ENCODE results near the gene REEP3.

Gene REEP3

DNA sequence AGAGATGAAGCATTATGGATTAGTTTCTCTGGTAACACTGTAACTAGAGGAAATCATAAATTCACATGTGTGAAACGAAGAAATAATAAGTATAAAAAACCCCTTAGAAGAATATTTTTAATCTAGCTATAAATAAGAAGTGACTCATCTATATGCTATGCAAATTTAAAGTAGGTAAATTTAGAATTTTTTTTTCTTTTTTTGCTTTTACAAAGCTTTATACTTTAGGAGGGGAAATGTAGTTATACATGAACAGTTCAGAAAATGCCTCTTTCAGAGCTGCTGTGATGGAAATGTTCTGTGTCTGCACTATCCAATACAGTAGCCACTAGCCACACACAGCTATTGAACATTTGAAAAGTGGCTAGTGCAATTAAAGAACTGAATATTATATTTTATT is 87.3 kb downstream of the REEP3 start:
- H3K9me3 ChIP-seq (ENCODE audit: control insufficient read depth, insufficient read depth, low read depth, low read length) = no peaks in the 10 kb centered on the region
- H3K27ac ChIP-seq (ENCODE audit: extremely low read depth, low read depth, low read length) = no peak overlapping the region
- no peaks in the 10 kb centered on the region for H3K36me3 ChIP-seq (ENCODE audit: control insufficient read depth in 2 of 2, insufficient read depth in 1 of 2, low read length in 2 of 2)
- ChIA-PET CTCF (interaction anchor here (1.5 kb wide), 1 partner anchor 112 kb away, joined by 3 read pairs; no protein-coding TSS in a partner anchor), POLR2A (no interaction called here)
- TF ChIP-seq ZIC2 (tag by site-specific recombination; IDR thresholded peaks at IDR 0.05) = no peak
- TF ChIP-seq EGR2 (tag by site-specific recombination; IDR thresholded peaks at IDR 0.05; ENCODE audit: low read depth) = no peak
- no peak for TF ChIP-seq ZNF785 (tag by site-specific recombination; IDR thresholded peaks at IDR 0.05)
- no peak for TF ChIP-seq MYNN (tag by site-specific recombination; IDR thresholded peaks at IDR 0.05; ENCODE audit: borderline replicate concordance)
- TF ChIP-seq ZXDB (tag by site-specific recombination; IDR thresholded peaks at IDR 0.05) = no peak
- no peak for TF ChIP-seq KLF7 (tag by site-specific recombination; IDR thresholded peaks at IDR 0.05; ENCODE audit: borderline replicate concordance)
- TF ChIP-seq ZNF558 (tag by site-specific recombination; IDR thresholded peaks at IDR 0.05) = no peak
- no peak for TF ChIP-seq ZBTB6 (tag by site-specific recombination; IDR thresholded peaks at IDR 0.05)
- no peak for TF ChIP-seq ZNF610 (tag by site-specific recombination; IDR thresholded peaks at IDR 0.05; ENCODE audit: borderline replicate concordance)
- no peak for TF ChIP-seq ZNF23 (tag by site-specific recombination; IDR thresholded peaks at IDR 0.05; ENCODE audit: borderline replicate concordance)
- TF ChIP-seq HOXA7 (CRISPR knock-in tag; IDR thresholded peaks at IDR 0.05; ENCODE audit: borderline replicate concordance) = no peak
- TF ChIP-seq ZNF623 (tag by site-specific recombination; IDR thresholded peaks at IDR 0.05) = no peak
- TF ChIP-seq, protein P1, sequence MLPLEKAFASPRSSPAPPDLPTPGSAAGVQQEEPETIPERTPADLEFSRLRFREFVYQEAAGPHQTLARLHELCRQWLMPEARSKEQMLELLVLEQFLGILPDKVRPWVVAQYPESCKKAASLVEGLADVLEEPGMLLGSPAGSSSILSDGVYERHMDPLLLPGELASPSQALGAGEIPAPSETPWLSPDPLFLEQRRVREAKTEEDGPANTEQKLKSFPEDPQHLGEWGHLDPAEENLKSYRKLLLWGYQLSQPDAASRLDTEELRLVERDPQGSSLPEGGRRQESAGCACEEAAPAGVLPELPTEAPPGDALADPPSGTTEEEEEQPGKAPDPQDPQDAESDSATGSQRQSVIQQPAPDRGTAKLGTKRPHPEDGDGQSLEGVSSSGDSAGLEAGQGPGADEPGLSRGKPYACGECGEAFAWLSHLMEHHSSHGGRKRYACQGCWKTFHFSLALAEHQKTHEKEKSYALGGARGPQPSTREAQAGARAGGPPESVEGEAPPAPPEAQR (tag by site-specific recombination; IDR thresholded peaks at IDR 0.05) = no peak
- TF ChIP-seq, protein P2, sequence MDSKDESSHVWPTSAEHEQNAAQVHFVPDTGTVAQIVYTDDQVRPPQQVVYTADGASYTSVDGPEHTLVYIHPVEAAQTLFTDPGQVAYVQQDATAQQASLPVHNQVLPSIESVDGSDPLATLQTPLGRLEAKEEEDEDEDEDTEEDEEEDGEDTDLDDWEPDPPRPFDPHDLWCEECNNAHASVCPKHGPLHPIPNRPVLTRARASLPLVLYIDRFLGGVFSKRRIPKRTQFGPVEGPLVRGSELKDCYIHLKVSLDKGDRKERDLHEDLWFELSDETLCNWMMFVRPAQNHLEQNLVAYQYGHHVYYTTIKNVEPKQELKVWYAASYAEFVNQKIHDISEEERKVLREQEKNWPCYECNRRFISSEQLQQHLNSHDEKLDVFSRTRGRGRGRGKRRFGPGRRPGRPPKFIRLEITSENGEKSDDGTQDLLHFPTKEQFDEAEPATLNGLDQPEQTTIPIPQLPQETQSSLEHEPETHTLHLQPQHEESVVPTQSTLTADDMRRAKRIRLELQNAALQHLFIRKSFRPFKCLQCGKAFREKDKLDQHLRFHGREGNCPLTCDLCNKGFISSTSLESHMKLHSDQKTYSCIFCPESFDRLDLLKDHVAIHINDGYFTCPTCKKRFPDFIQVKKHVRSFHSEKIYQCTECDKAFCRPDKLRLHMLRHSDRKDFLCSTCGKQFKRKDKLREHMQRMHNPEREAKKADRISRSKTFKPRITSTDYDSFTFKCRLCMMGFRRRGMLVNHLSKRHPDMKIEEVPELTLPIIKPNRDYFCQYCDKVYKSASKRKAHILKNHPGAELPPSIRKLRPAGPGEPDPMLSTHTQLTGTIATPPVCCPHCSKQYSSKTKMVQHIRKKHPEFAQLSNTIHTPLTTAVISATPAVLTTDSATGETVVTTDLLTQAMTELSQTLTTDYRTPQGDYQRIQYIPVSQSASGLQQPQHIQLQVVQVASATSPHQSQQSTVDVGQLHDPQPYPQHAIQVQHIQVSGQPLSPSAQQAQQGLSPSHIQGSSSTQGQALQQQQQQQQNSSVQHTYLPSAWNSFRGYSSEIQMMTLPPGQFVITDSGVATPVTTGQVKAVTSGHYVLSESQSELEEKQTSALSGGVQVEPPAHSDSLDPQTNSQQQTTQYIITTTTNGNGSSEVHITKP (tag by site-specific recombination; IDR thresholded peaks at IDR 0.05) = no peak
- no peak overlapping the region for H3K4me3 ChIP-seq (ENCODE audit: low read depth, low read length)
- H3K4me1 ChIP-seq (ENCODE audit: control insufficient read depth, insufficient read depth, low read length) = peaks cover 12% of the 10 kb centered on the region

- POLR2A ChIA-PET = no interaction called here
- CTCF ChIA-PET = interaction anchor here (1.1 to 1.4 kb wide), 2 partner anchors 17 to 109 kb away, joined by 3 to 6 read pairs; no protein-coding TSS in a partner anchor
- H3K27ac ChIP-seq (ENCODE audit: extremely low read depth, low read depth, low read length) = no peak overlapping the region
- no peaks in the 10 kb centered on the region for H3K9me3 ChIP-seq (ENCODE audit: control insufficient read depth, insufficient read depth, low read depth, low read length)
- H3K4me3 ChIP-seq (ENCODE audit: low read depth, low read length) = no peak overlapping the region
- H3K4me1 ChIP-seq (ENCODE audit: control insufficient read depth, insufficient read depth, low read length) = no peaks in the 10 kb centered on the region; the same call in 1 of the 2 replicates
- H3K36me3 ChIP-seq (ENCODE audit: control insufficient read depth in 2 of 2, insufficient read depth in 1 of 2, low read length in 2 of 2) = no peaks in the 10 kb centered on the region; a peak in 1 of 3 replicates
- no peak for TF ChIP-seq OSR2 (tag by site-specific recombination; IDR thresholded peaks at IDR 0.05)
- peak; percentile 67 for TF ChIP-seq SP7 (tag by site-specific recombination; IDR thresholded peaks at IDR 0.05)
- TF ChIP-seq ZNF510 (tag by site-specific recombination; IDR thresholded peaks at IDR 0.05; ENCODE audit: insufficient replicate concordance) = no peak
- TF ChIP-seq MYNN (tag by site-specific recombination; IDR thresholded peaks at IDR 0.05; ENCODE audit: borderline replicate concordance) = no peak
- TF ChIP-seq, protein P3, sequence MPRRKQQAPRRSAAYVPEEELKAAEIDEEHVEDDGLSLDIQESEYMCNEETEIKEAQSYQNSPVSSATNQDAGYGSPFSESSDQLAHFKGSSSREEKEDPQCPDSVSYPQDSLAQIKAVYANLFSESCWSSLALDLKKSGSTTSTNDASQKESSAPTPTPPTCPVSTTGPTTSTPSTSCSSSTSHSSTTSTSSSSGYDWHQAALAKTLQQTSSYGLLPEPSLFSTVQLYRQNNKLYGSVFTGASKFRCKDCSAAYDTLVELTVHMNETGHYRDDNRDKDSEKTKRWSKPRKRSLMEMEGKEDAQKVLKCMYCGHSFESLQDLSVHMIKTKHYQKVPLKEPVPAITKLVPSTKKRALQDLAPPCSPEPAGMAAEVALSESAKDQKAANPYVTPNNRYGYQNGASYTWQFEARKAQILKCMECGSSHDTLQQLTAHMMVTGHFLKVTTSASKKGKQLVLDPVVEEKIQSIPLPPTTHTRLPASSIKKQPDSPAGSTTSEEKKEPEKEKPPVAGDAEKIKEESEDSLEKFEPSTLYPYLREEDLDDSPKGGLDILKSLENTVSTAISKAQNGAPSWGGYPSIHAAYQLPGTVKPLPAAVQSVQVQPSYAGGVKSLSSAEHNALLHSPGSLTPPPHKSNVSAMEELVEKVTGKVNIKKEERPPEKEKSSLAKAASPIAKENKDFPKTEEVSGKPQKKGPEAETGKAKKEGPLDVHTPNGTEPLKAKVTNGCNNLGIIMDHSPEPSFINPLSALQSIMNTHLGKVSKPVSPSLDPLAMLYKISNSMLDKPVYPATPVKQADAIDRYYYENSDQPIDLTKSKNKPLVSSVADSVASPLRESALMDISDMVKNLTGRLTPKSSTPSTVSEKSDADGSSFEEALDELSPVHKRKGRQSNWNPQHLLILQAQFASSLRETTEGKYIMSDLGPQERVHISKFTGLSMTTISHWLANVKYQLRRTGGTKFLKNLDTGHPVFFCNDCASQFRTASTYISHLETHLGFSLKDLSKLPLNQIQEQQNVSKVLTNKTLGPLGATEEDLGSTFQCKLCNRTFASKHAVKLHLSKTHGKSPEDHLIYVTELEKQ (tag by site-specific recombination; IDR thresholded peaks at IDR 0.05; ENCODE audit: borderline replicate concordance) = no peak
- TF ChIP-seq ZNF10 (tag by site-specific recombination; IDR thresholded peaks at IDR 0.05) = no peak
- TF ChIP-seq ZNF629 (tag by site-specific recombination; IDR thresholded peaks at IDR 0.05) = 0 out of 2 replicates have a peak, but pooled peaks have one; percentile 12
- 0 out of 2 replicates have a peak, but pooled peaks have one; percentile 15 for TF ChIP-seq ZNF366 (tag by site-specific recombination; conservative IDR thresholded peaks at IDR 0.05)
- no peak for TF ChIP-seq ZNF394 (tag by site-specific recombination; IDR thresholded peaks at IDR 0.05; ENCODE audit: borderline replicate concordance)
- no peak for TF ChIP-seq TCF7L2 (IDR thresholded peaks at IDR 0.05; ENCODE audit: borderline replicate concordance, low read depth, low read length)
- TF ChIP-seq ZNF571 (tag by site-specific recombination; IDR thresholded peaks at IDR 0.05) = no peak
These were observed 89.9 kb downstream of the REEP3 start for GRCh38 chr10:63611078-63611477.
